H1 (cell line): ENCODE data around the gene ZNF614. TPM values are rescaled to one million over a fixed set of nuclear protein-coding genes. Genes with fewer than 3 reads are reported as not detected.

ENCODE experiments used
- BRCA1 ChIP-seq: IDR thresholded peaks from 2 replicates; pipeline ENCODE4 v1.6.1; 2012; ENCODE audit warnings: low read depth, low read length, improper control_type of control experiment
- CBX5 ChIP-seq: fragments of 300-800, 300-1000 bp; sonication (generic); IDR thresholded peaks from 2 replicates; pipeline ENCODE4 v1.7.1; 2016; ENCODE audit warnings: antibody characterized with exemption, low read length, low read depth
- CHD7 ChIP-seq: fragments of 300-600 bp; sonication (generic); IDR thresholded peaks from 2 replicates; pipeline ENCODE4 v1.7.1; 2012; ENCODE audit warnings: low read length, moderate library complexity, mild to moderate bottlenecking, inconsistent platforms; ENCODE audit not compliant: insufficient replicate concordance
- E2F6 ChIP-seq: IDR thresholded peaks from 2 replicates; pipeline ENCODE4 v1.6.1; 2012; ENCODE audit warnings: inconsistent platforms
- HDAC2 ChIP-seq, 2 experiments: fragments of 300-600 bp in 1 of 2; sonication (generic) in 1 of 2; IDR thresholded peaks; 2 replicates each; pipeline ENCODE4 v1.6.1; 2011 to 2012; ENCODE audit warnings: low read depth in 2 of 2, low read length in 2 of 2, mild to moderate bottlenecking in 2 of 2, moderate library complexity in 2 of 2, borderline replicate concordance in 1 of 2, inconsistent platforms in 1 of 2
- JUND ChIP-seq: IDR thresholded peaks from 2 replicates; pipeline ENCODE4 v1.6.1; 2011; ENCODE audit warnings: mild to moderate bottlenecking, improper control_type of control experiment, low read length
- RAD21 ChIP-seq, 2 experiments: IDR thresholded peaks in 1 of 2; conservative IDR thresholded peaks in 1 of 2; 2 replicates each; pipeline ENCODE4 v1.6.1; 2011; ENCODE audit warnings: low read depth in 2 of 2, low read length in 2 of 2, improper control_type of control experiment in 1 of 2, inconsistent platforms in 1 of 2, mild to moderate bottlenecking in 1 of 2, moderate library complexity in 1 of 2
- SIN3A ChIP-seq, 2 experiments: IDR thresholded peaks in 1 of 2; conservative IDR thresholded peaks in 1 of 2; 2 replicates each; pipeline ENCODE4 v1.6.1; 2011 to 2012; ENCODE audit warnings: low read length in 2 of 2, improper control_type of control experiment in 1 of 2, low read depth in 1 of 2, mild to moderate bottlenecking in 1 of 2
- SP2 ChIP-seq: IDR thresholded peaks from 2 replicates; pipeline ENCODE4 v1.6.1; 2012; ENCODE audit warnings: mild to moderate bottlenecking, low read length, inconsistent platforms
- SP4 ChIP-seq: IDR thresholded peaks from 2 replicates; pipeline ENCODE4 v1.6.1; 2012; ENCODE audit warnings: low read length, inconsistent platforms
- TAF1 ChIP-seq: IDR thresholded peaks from 2 replicates; pipeline ENCODE4 v1.6.1; 2011; ENCODE audit warnings: mild to moderate bottlenecking, low read depth, low read length
- polyA plus RNA-seq, 7 experiments: library from polyadenylated mRNA; depleted of rRNA in 3 of 7; stranded (reverse) in 5 of 7; unstranded in 2 of 7; fragments of >200 nt in 5 of 7; fragments of 200-250 nt in 2 of 7; gene quantifications; 1 replicate in 5 of 7; 2 replicates in 1 of 7; 4 replicates in 1 of 7; pipeline versions ENCODE4 v1.2.1 to v1.2.3, GENCODE V29; 2011 to 2013; ENCODE audit warnings: missing spikeins in 2 of 7, mixed read lengths in 2 of 7
- total RNA-seq: library from RNA; stranded (reverse); fragmentation: NEBNext Ultra II Directional; extraction: Animal tissue kit (Norgen Biotek cat#: 25700); gene quantifications from 2 replicates; pipeline ENCODE4 v1.2.1, GENCODE V29; 2021

Gene ZNF614
- total and polyA plus RNA-seq, 2 of the 8 experiments (the other 6 are each of a cell fraction or from before 2014, with no cell fraction given): 4.7 to 18.7 TPM

- TF ChIP-seq CHD7: no peak
- no peak for TF ChIP-seq SP2
- no peak for TF ChIP-seq TAF1
- no peak for TF ChIP-seq HDAC2 (IDR thresholded peaks at IDR 0.05; ENCODE audit: borderline replicate concordance in 1 of 2, low read depth in 2 of 2, low read length in 2 of 2)
- no peak for TF ChIP-seq BRCA1
- no peak for TF ChIP-seq E2F6
- TF ChIP-seq CBX5: no peak
- TF ChIP-seq RAD21 (IDR thresholded peaks at IDR 0.05 in 1 of 2, conservative IDR thresholded peaks at IDR 0.05 in 1 of 2; ENCODE audit: low read depth in 2 of 2, low read length in 2 of 2): no peak
- no peak for TF ChIP-seq JUND
- TF ChIP-seq SIN3A (conservative IDR thresholded peaks at IDR 0.05 in 1 of 2, IDR thresholded peaks at IDR 0.05 in 1 of 2; ENCODE audit: low read depth in 1 of 2, low read length in 2 of 2): no peak
- no peak for TF ChIP-seq SP4
Observed at GRCh38 chr19:52039169-52039568, 11.0 kb upstream of the ZNF614 start (continued).
